Chondrocyte (in vitro differentiated cells): ENCODE measurements around the gene LYPLA2. TPM values are rescaled to one million over a fixed set of nuclear protein-coding genes. Genes with fewer than 3 reads are reported as not detected.
"Not testable (repeated sequence)": the region's sequence is repeated elsewhere in the genome, so short reads cannot be mapped to it uniquely, and the experiment has no call there.

ENCODE experiments used
- DNase-seq: peaks from one replicate; pipeline ENCODE4 v3.0.0; 2021; ENCODE audit warnings: mixed read lengths, low spot score
- H3K27ac Mint-ChIP-seq: one replicate; pipeline ENCODE4 v1.8.0; 2021; ENCODE audit warnings: mild to moderate bottlenecking, moderate library complexity, mixed read lengths; ENCODE audit not compliant: unreplicated experiment
- H3K27me3 Mint-ChIP-seq: 2 replicates; pipeline ENCODE4 v1.8.0; 2021; ENCODE audit warnings: low read depth, mixed read lengths
- H3K36me3 Mint-ChIP-seq: 2 replicates; pipeline ENCODE4 v1.8.0; 2021; ENCODE audit warnings: low read depth, mixed read lengths
- H3K4me1 Mint-ChIP-seq: 2 replicates; pipeline ENCODE4 v1.8.0; 2021; ENCODE audit warnings: low read depth, mild to moderate bottlenecking, mixed read lengths
- H3K4me3 Mint-ChIP-seq: one replicate; pipeline ENCODE4 v1.8.0; 2021; ENCODE audit warnings: mild to moderate bottlenecking, moderate library complexity, mixed read lengths; ENCODE audit not compliant: unreplicated experiment
- H3K9me3 Mint-ChIP-seq: 2 replicates; pipeline ENCODE4 v1.8.0; 2021; ENCODE audit warnings: low read depth, mixed read lengths
- CTCF ChIP-seq: fragments of 200-600 bp; sonication (generic); IDR thresholded peaks from 2 replicates; pipeline ENCODE4 v1.5.0; 2021; ENCODE audit warnings: antibody characterized with exemption, mild to moderate bottlenecking, moderate library complexity
- total RNA-seq: library from RNA; stranded (reverse); gene quantifications from 3 replicates; pipeline ENCODE4 v1.2.1, GENCODE V29; 2021

The LYPLA2 gene
- total RNA-seq, 1 donor from 2014 or later = 40.4 TPM

GRCh38 chr1:23799570-23800399, 8.8 kb downstream of the LYPLA2 start:
- DNase-seq = no peak

GRCh38 chr1:23800400-23801337, 9.7 kb downstream of the LYPLA2 start, which contains the start of gene GALE:
Gene GALE, minus strand, starts transcription at chr1:23800754. Its CDS starts 1,747 bp downstream, at chr1:23799007.
- H3K36me3 Mint-ChIP-seq = no peaks in the 10 kb centered on the region
- H3K27me3 Mint-ChIP-seq = no peaks in the 10 kb centered on the region
- peak; percentile 96 for DNase-seq
- H3K9me3 Mint-ChIP-seq = no peaks in the 10 kb centered on the region
- H3K4me1 Mint-ChIP-seq = peaks cover 14% of the 10 kb centered on the region
- H3K4me3 Mint-ChIP-seq = peak within 1 kb of the TSS; percentile 85
- no peak for TF ChIP-seq CTCF
- peak within 1 kb of the TSS; percentile 94 for H3K27ac Mint-ChIP-seq

More at GRCh38 chr1:23799570-23800399, 8.8 kb downstream of the LYPLA2 start:
- no peaks in the 10 kb centered on the region for H3K9me3 Mint-ChIP-seq
- peak overlapping the region; percentile 94 for H3K27ac Mint-ChIP-seq
- TF ChIP-seq CTCF = peak; percentile 9
- peaks cover 14% of the 10 kb centered on the region for H3K4me1 Mint-ChIP-seq
- peak overlapping the region; percentile 85 for H3K4me3 Mint-ChIP-seq
- H3K27me3 Mint-ChIP-seq = no peaks in the 10 kb centered on the region
- peaks cover 2% of the 10 kb centered on the region for H3K36me3 Mint-ChIP-seq

GRCh38 chr1:23801338-23801748, 10.4 kb downstream of the LYPLA2 start:
- DNase-seq = no peak
- Mint-ChIP-seq H3K9me3 (no peaks in the 10 kb centered on the region), H3K27ac (peak overlapping the region; percentile 76), H3K27me3 (no peaks in the 10 kb centered on the region), H3K4me3 (peak overlapping the region; percentile 85), H3K4me1 (peaks cover 14% of the 10 kb centered on the region), H3K36me3 (no peaks in the 10 kb centered on the region)
- TF ChIP-seq CTCF = no peak

GRCh38 chr1:23801876-23802275, 10.9 kb downstream of the LYPLA2 start:
- Mint-ChIP-seq H3K4me3 (no peak overlapping the region), H3K9me3 (no peaks in the 10 kb centered on the region), H3K27me3 (no peaks in the 10 kb centered on the region), H3K27ac (no peak overlapping the region), H3K4me1 (peaks cover 14% of the 10 kb centered on the region), H3K36me3 (no peaks in the 10 kb centered on the region)
- DNase-seq = no peak
- TF ChIP-seq CTCF = no peak

- not testable (repeated sequence) for H3K27ac Mint-ChIP-seq, H3K9me3 Mint-ChIP-seq, H3K36me3 Mint-ChIP-seq, H3K27me3 Mint-ChIP-seq, DNase-seq, H3K4me3 Mint-ChIP-seq
- H3K4me1 Mint-ChIP-seq = peaks cover 14% of the 10 kb centered on the region
Measured at GRCh38 chr1:23802809-23803342, 11.9 kb downstream of the LYPLA2 start.
